HTR-8/SVneo (cell line): ENCODE measurements around the gene RTF1.
"Not testable (repeated sequence)": the region's sequence is repeated elsewhere in the genome, so short reads cannot be mapped to it uniquely, and the experiment has no call there.

ENCODE experiments used
- DNase-seq: peaks from one replicate; pipeline ENCODE4 v3.0.0; 2011; ENCODE audit warnings: low spot score, mixed read lengths; ENCODE audit not compliant: insufficient read length
- FAIRE-seq: peaks from 2 replicates; lab custom pipeline; 2011; peaks lifted over from hg19 to GRCh38; lab: Jason Lieb, UNC

The RTF1 gene

DNA sequence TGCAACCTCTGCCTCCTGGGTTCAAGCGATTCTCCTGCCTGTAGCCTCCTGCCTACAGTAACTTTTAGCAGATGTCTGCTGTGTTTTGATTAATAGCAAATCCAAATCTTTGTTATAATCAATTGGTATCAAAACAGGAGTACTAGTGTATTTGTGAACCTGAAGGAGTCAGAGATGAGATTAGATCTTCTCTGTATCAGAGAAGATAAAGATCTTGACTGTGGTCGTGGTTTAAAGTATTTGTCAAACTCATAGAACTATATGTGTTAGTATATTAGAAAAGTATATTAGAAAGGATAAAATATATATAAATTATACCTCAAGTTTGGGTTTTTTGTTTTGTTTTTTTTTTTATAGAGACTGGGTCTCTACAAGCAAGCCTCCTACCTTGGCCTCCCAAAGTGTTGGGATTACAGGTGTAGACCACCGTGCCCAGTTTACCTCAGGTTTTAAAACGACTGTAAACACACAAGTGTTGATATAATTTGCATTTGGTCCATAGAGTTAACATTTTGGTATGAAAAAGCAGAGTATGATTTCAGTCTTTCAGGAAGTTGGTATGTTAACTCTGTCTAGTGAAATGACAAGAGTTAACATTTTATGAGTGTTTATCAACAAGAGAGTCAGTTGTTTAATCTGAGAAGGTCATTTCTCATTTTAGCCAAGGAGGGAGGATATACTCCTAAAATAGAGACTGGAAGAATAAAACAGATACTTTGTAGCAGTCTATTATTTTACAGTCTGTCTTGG lies 18.3 kb downstream of the RTF1 start:
- DNase-seq (no peak), FAIRE-seq (no peak)

DNA sequence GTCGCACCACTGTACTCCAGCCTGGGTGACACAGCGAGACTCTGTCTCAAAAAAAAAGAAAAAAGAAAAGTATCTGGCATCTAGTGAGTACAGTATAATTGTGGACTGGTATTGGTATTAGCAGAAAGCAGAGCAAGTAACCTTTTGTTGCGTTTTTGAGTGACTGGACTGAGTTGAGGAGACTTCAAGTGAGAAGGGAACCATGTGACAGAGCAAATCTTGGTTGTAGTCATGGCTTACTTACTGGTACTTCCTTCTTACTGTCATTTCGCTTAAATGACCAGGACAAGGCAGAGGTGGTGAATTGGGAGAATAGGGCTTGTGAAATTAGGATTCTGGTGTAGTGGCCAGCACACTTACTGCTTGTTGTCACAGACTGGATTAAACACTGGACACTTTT lies 20.6 kb downstream of the RTF1 start:
- FAIRE-seq (no peak), DNase-seq (no peak)

GRCh38 chr15:41438206-41438605 lies 21.3 kb downstream of the RTF1 start:
- FAIRE-seq = no peak
- DNase-seq = no peak

DNA sequence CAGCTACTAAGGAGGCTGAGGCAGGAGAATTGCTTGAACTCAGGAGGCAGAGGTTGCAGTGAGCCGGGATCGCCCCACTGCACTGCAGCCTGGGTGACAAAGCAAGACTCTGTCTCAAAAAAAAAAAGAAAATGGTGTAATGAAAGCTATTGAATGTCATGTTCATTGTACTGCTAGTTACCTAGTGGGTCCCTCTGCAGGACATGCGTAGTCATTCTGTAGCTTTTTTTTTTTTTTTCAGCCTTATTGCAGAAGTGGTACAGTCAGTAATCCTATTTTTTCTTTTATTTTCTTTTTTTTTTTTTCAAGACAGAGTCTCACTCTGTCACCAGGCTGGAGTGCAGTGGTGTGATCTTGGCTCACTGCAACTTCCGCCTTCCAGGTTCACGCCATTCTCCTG lies 21.9 kb downstream of the RTF1 start:
- FAIRE-seq, DNase-seq: not testable (repeated sequence)

DNA sequence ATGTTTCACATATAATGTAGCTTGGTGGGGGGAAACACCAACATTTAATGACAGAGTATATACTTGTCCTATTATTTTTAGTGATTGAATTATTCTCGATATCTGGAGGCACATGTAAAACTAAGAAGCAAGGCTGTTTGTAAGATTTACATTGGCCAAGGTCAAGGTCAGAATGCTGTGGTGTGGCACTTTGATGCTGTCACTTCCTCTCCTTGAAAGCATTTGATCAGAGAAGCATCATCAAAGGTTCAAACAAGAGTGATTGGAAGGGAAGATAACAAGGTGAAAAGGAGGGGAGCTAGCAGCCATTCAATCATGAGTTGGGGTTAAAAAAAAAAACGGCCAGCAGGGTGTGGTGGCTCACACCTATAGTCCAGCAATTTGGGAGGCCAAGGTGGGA lies 26.4 kb downstream of the RTF1 start:
- FAIRE-seq (no peak), DNase-seq (no peak)

DNA sequence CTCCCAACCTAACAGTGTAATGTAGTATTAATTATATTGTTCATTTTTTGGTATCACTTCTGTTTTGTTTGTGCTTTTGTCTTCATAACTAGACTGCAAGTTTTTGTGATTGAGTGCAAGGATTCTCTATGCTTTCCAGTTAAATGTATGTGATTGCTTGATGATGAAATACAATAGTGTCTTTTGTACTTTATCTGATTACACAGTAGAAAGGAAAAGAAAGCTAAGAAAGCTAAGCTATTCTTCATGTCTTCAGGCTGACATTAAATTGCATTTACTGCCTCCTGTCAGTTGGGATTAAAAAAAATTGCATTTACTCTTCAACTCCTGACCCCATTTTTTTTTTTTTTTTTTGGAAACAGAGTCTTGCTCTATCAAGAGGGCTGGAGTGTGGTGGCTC lies 28.5 kb downstream of the RTF1 start:
- DNase-seq (no peak), FAIRE-seq (no peak)

DNA sequence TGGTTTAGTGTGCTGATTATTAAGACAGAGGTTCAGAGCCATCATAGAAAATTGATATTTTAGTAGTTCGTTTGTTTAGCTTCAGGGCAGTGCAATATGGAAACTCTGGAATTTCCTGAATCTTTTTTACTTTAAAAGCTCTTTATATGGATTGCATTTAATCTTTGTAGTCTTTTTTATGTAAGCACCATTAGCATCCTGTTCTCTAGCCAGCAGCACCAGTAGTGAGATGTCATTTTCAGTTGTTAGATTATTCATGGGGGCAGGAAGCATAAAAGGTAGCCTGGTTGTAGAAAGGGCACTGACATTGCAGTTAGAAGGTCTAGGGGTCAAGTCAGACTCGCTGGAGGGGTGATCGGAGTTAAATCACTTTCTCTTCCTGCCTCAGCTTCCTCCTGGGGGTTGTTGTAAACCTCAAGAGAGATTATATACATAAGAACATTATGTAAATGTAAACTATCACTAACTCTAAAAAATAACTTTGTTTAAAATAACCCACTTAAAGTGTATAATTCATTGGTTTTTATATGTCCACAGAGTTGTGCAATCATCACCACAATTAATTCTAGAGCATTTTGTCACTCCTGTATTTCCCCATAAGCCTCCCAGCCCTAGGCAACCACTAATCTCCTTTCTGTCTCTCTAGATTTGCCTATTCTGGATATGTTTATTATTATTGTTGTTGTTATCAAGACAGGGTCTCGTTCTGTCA lies 45.3 kb downstream of the RTF1 start:
- no peak for FAIRE-seq
- DNase-seq = no peak

DNA sequence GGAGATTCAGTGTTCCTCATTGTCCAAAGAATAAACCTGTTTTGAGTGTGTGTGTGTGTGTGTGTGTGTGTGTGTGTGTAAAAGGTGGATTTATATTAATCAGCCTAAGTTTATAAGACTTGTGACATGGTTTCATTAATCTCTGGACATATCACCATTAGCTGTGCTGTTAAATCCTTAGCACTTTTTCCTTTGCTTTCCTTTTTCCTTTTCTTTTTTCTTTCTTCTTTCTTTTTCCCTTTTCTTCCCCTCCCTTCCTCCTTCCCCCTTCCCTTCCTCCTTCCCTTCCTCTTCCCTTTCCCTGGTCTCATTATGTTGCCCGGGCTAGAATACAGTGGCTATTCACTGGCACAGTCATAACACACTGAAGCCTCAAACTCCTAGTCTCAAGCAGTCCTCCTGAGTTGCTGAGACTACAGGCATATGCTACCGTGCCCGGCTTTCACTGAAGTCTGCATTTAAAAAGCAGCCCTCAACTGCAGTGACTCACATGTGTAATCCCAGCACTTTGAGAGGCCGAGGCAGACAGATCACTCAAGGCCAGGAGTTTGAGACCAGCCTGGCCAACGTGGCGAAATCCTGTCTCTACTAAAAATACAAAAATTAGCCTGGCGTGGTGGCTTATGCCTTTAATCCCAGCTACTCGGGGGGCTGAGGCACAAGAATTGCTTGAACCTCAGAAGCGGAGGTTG lies 48.1 kb downstream of the RTF1 start:
- FAIRE-seq (no peak), DNase-seq (no peak)

DNA sequence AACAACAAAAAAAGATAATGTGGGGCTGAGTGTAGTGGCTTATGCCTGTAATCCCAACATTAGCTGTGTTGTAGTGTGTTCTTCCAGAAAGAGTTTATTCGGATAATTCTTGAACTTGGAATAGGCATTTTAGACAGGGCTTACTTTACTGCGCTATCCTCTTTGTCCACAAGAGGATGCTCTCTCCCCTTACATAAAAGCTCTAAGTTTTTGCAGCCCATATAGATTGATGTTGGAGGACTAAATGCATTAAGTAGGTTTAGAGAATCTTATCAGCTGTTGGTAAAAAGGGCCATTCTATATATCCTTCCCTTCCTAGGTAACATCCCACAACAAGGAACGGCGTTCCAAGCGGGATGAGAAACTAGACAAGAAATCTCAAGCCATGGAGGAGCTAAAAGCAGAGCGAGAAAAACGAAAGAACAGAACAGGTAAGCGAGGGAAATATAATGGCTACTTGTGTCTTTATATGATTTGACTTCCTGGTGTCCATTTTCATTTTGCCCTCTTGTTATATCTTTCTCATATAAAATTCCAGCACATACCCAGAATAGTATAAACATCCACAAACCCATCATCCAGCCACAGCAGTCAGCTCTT lies 49.0 kb downstream of the RTF1 start:
- DNase-seq = peak; percentile 41

GRCh38 chr15:41466711-41467110 lies 49.8 kb downstream of the RTF1 start:
- no peak for DNase-seq
- no peak for FAIRE-seq

More for the DNA sequence above, 49.0 kb downstream of the RTF1 start:
- no peak for FAIRE-seq

DNA sequence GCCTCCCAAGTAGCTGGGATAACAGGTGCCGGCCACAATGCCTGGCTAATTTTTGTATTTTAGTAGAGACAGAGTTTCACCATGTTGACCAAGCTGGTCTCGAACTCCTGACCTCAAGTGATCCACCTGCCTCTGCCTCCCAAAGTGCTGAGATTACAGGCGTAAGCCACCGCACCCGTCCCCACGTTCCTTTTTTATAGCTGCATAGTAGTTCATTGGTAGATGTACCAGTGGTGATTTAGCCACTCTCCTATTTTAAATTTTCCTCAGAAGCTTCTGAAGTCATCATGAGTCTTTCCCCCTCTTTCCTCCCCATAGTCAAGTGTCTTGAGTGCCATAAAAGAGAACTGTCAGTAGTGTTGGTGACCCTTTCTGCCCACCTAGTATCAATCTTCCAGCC lies 52.7 kb downstream of the RTF1 start:
- DNase-seq, FAIRE-seq: not testable (repeated sequence)

GRCh38 chr15:41473418-41473817 lies 56.5 kb downstream of the RTF1 start:
- FAIRE-seq (no peak), DNase-seq (no peak)

DNA sequence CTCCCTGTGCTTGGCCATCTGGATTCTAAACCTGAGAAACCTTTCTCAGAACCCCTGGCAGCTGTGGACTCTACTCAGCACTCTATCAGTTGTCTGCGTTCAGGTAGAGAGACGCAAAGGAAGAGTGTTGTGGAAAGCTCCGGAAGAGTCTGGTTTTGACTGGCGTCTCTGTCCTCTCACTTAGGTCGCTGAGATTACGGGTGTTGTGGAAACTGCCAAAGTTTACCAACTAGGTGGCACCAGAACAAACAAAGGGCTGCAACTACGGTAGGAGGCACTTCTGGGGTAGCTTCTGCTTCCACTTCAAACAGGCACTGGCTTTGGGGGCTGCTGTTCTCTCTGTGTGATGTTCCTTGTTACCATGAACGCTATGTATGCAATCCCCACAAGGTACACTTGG lies 57.5 kb downstream of the RTF1 start:
- DNase-seq = no peak
- FAIRE-seq = no peak

DNA sequence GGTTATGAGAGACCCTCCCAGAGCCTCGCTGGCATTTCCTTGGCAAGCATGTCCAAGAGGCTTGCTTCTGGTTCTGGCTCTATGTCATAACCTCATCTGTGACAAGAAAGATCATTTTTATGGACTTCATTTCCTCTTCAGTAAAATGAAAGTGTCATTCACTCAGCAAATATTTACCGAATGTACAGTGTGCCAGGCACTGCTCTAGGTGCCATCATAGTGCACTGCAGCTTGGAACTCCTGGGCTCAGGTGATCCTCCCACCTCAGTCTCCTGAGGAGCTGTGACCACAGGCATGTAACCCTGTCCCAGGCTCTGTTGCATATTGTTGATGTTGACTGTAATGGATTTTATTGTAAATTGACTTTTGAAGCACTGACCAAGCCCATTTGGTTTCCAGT lies 58.0 kb downstream of the RTF1 start:
- FAIRE-seq (no peak), DNase-seq (no peak)

DNA sequence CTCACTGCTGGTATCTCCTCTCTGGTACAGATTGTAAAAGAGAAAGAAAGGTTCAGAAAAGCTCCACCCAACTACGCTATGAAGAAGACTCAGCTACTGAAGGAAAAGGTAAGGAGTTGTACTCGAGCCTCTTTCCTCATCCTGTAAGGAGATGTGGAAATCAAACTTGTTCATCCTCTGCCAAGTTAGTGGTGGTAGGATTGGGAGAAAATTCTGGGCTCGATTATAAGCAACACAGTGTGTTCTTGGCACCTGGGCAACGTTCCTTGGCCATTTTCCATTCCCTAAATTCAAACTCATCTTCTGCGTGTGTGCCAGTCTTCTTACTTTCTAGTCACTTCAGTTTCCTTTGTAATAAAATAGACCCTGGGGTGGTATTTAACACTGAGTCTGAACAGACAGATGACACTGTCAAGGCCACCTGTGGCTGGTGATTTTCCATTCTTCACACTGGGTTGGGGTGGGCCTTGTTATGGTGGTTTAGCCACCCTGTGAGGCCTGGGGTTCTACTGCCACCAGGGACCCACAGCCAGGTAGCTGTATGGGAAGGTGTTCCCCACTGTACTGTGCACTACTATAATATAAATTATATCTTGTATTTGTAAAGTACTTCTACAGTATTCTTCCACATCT lies 59.6 kb downstream of the RTF1 start:
- DNase-seq (no peak), FAIRE-seq (no peak)

GRCh38 chr15:41480396-41481140 lies 63.7 kb downstream of the RTF1 start:
- no peak for FAIRE-seq

GRCh38 chr15:41482110-41482877 lies 65.4 kb downstream of the RTF1 start:
- no peak for FAIRE-seq
- no peak for DNase-seq

More at GRCh38 chr15:41480396-41481140, 63.7 kb downstream of the RTF1 start:
- no peak for DNase-seq

GRCh38 chr15:41483115-41483514 lies 66.2 kb downstream of the RTF1 start:
- no peak for DNase-seq

DNA sequence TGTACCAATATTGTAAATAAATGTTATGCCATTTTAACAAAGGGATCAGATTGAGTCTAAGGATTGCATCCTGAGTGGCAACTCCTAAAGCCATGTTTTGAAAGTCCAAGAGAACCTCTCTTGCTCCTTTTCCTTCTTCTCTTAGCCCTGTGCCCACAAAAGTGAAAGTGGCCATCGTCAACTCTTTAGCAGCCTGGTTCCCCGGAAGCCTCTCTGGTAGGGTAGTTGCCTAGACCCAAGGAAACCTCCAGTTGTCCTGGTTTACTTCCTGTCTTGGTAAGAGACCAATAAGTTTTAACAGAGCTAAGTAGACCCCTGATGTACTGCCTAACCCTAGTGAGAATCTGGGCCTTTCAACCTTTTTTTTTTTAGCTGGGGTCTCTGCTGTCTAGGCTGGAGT lies 66.6 kb downstream of the RTF1 start:
- DNase-seq = no peak

More at GRCh38 chr15:41483115-41483514, 66.2 kb downstream of the RTF1 start:
- FAIRE-seq = no peak

More for the DNA sequence above, 66.6 kb downstream of the RTF1 start:
- no peak for FAIRE-seq
